ENCODE measurements around the gene GALNT12. TPM values are rescaled to one million over a fixed set of nuclear protein-coding genes. Genes with fewer than 3 reads are reported as not detected.

Gene GALNT12
- total RNA-seq, 1 experiment from 2014 or later: 14.8 TPM

GRCh38 chr9:98833090-98833956, 25.9 kb downstream of the GALNT12 start:
- no peaks in the 10 kb centered on the region for H3K36me3 ChIP-seq (ENCODE audit: low read depth, low read length)
- TF ChIP-seq EZH2phosphoT487 (IDR thresholded peaks at IDR 0.05; ENCODE audit: borderline replicate concordance, low read length): no peak
- TF ChIP-seq EZH2 (IDR thresholded peaks at IDR 0.05; ENCODE audit: low read length, unreplicated experiment): no peak
- no peak for TF ChIP-seq CTCF (conservative IDR thresholded peaks at IDR 0.05; ENCODE audit: low read depth, low read length)

GRCh38 chr9:98834386-98834785, 26.9 kb downstream of the GALNT12 start:
- DNase-seq (no peak), ATAC-seq (no peak)
- no peaks in the 10 kb centered on the region for H3K27me3 ChIP-seq (ENCODE audit: low read length)
- CTCF ChIA-PET: no interaction called here
- intact Hi-C loops (cut with micrococcal nuclease): no loop called here
- H3K4me3 ChIP-seq (ENCODE audit: low read length): no peak overlapping the region
- H3K79me2 ChIP-seq (ENCODE audit: low read length): no peaks in the 10 kb centered on the region
- no peak overlapping the region for H2AFZ ChIP-seq (ENCODE audit: low read length)
- no peaks in the 10 kb centered on the region for H3K9me3 ChIP-seq (ENCODE audit: low read length)
- no peak for TF ChIP-seq EZH2phosphoT487 (IDR thresholded peaks at IDR 0.05; ENCODE audit: borderline replicate concordance, low read length)
- TF ChIP-seq EZH2 (IDR thresholded peaks at IDR 0.05; ENCODE audit: low read length, unreplicated experiment): no peak
- no peak for TF ChIP-seq CTCF (conservative IDR thresholded peaks at IDR 0.05; ENCODE audit: low read depth, low read length)
- no peak overlapping the region for H3K27ac ChIP-seq (ENCODE audit: low read length)
- no peaks in the 10 kb centered on the region for H3K9me2 ChIP-seq (replicated peaks; ENCODE audit: low read length)
- no peak overlapping the region for H3K4me2 ChIP-seq (ENCODE audit: low read length)
- H3K4me1 ChIP-seq (ENCODE audit: insufficient read depth, low read length): no peaks in the 10 kb centered on the region
- POLR2A ChIA-PET (ENCODE audit: unreplicated experiment): no interaction called here
- no peaks in the 10 kb centered on the region for H3K36me3 ChIP-seq (ENCODE audit: low read depth, low read length)
- BruUV-seq (replicated peaks): no TSS peak
- H3K9ac ChIP-seq (ENCODE audit: low read length): no peak overlapping the region
- H3F3A ChIP-seq (ENCODE audit: low read length, unreplicated experiment): no peaks in the 10 kb centered on the region
- no peaks in the 10 kb centered on the region for H4K20me1 ChIP-seq (ENCODE audit: low read length)

More at GRCh38 chr9:98833090-98833956, 25.9 kb downstream of the GALNT12 start:
- Histone ChIP-seq H3F3A (ENCODE audit: low read length, unreplicated experiment) (no peaks in the 10 kb centered on the region), H3K9ac (ENCODE audit: low read length) (no peak overlapping the region), H3K79me2 (ENCODE audit: low read length) (no peaks in the 10 kb centered on the region), H3K27me3 (ENCODE audit: low read length) (no peaks in the 10 kb centered on the region), H4K20me1 (ENCODE audit: low read length) (no peaks in the 10 kb centered on the region), H3K4me1 (ENCODE audit: insufficient read depth, low read length) (no peaks in the 10 kb centered on the region), H3K27ac (ENCODE audit: low read length) (no peak overlapping the region), H3K9me3 (ENCODE audit: low read length) (no peaks in the 10 kb centered on the region), H3K9me2 (replicated peaks; ENCODE audit: low read length) (no peaks in the 10 kb centered on the region), H3K4me2 (ENCODE audit: low read length) (no peak overlapping the region), H3K4me3 (ENCODE audit: low read length) (no peak overlapping the region), H2AFZ (ENCODE audit: low read length) (no peak overlapping the region)
- ATAC-seq: no peak
- ChIA-PET CTCF (no interaction called here), POLR2A (ENCODE audit: unreplicated experiment) (no interaction called here)
- BruUV-seq (replicated peaks): no TSS peak
- DNase-seq: no peak
- intact Hi-C loops (cut with micrococcal nuclease): no loop called here

GRCh38 chr9:98836206-98836605, 28.7 kb downstream of the GALNT12 start:
- Histone ChIP-seq H3K4me2 (ENCODE audit: low read length) (no peak overlapping the region), H3K9ac (ENCODE audit: low read length) (no peak overlapping the region), H3K27me3 (ENCODE audit: low read length) (no peaks in the 10 kb centered on the region), H3F3A (ENCODE audit: low read length, unreplicated experiment) (no peaks in the 10 kb centered on the region), H3K9me2 (replicated peaks; ENCODE audit: low read length) (no peaks in the 10 kb centered on the region), H2AFZ (ENCODE audit: low read length) (no peak overlapping the region), H3K36me3 (ENCODE audit: low read depth, low read length) (no peaks in the 10 kb centered on the region), H3K27ac (ENCODE audit: low read length) (no peak overlapping the region), H3K4me3 (ENCODE audit: low read length) (no peak overlapping the region), H3K9me3 (ENCODE audit: low read length) (no peaks in the 10 kb centered on the region), H3K79me2 (ENCODE audit: low read length) (no peaks in the 10 kb centered on the region), H3K4me1 (ENCODE audit: insufficient read depth, low read length) (no peaks in the 10 kb centered on the region), H4K20me1 (ENCODE audit: low read length) (no peaks in the 10 kb centered on the region)
- TF ChIP-seq EZH2phosphoT487 (IDR thresholded peaks at IDR 0.05; ENCODE audit: borderline replicate concordance, low read length) (no peak), CTCF (conservative IDR thresholded peaks at IDR 0.05; ENCODE audit: low read depth, low read length) (no peak), EZH2 (IDR thresholded peaks at IDR 0.05; ENCODE audit: low read length, unreplicated experiment) (no peak)
- intact Hi-C loops (cut with micrococcal nuclease): no loop called here
- no TSS peak for BruUV-seq (replicated peaks)
- ATAC-seq (no peak), DNase-seq (no peak)
- ChIA-PET CTCF (no interaction called here), POLR2A (ENCODE audit: unreplicated experiment) (no interaction called here)
